MM.1S (cell line): ENCODE results near the gene DOK6.

ENCODE experiments used
- DNase-seq: peaks from one replicate; pipeline ENCODE4 v3.0.0-alpha.2; 2015
- H2AFZ ChIP-seq: fragments of 300-600 bp; sonication (generic); 2 replicates; pipeline ENCODE4 v1.6.0; 2016; ENCODE audit warnings: antibody characterized with exemption, low read length
- H3F3A ChIP-seq: fragments of 300-600 bp; sonication (generic); 2 replicates; pipeline ENCODE4 v1.6.1; 2016; ENCODE audit warnings: mild to moderate bottlenecking, antibody characterized with exemption, low read length, moderate library complexity, mixed read lengths; ENCODE audit not compliant: insufficient read depth
- H3K27ac ChIP-seq: fragments of 300-600 bp; sonication (generic); 2 replicates; pipeline ENCODE4 v1.5.1; 2016; ENCODE audit warnings: mild to moderate bottlenecking, low read length
- H3K27me3 ChIP-seq: fragments of 300-600 bp; sonication (generic); replicated peaks from 2 replicates; pipeline ENCODE4 v1.6.0; 2016; ENCODE audit warnings: low read length; ENCODE audit not compliant: insufficient read depth
- H3K36me3 ChIP-seq: fragments of 300-600 bp; sonication (generic); replicated peaks from 2 replicates; pipeline ENCODE4 v1.6.1; 2016; ENCODE audit warnings: mild to moderate bottlenecking, low read length, mixed read lengths; ENCODE audit not compliant: insufficient read depth
- H3K4me1 ChIP-seq: fragments of 300-600 bp; sonication (generic); 2 replicates; pipeline ENCODE4 v1.6.1; 2016; ENCODE audit warnings: low read length, mixed read lengths
- H3K4me2 ChIP-seq: fragments of 300-600 bp; sonication (generic); 2 replicates; pipeline ENCODE4 v1.6.0; 2016; ENCODE audit warnings: low read depth, low read length
- H3K4me3 ChIP-seq: fragments of 300-600 bp; sonication (generic); 2 replicates; pipeline ENCODE4 v1.5.1; 2016; ENCODE audit warnings: low read length, mixed read lengths
- H3K79me2 ChIP-seq: fragments of 300-600 bp; sonication (generic); 2 replicates; pipeline ENCODE4 v1.6.1; 2016; ENCODE audit warnings: mixed run types, low read length, mixed read lengths
- H3K9ac ChIP-seq: fragments of 300-600 bp; sonication (generic); 2 replicates; pipeline ENCODE4 v1.6.1; 2016; ENCODE audit warnings: low read length, mixed read lengths
- H3K9me2 ChIP-seq: fragments of 300-600 bp; sonication (generic); replicated peaks from 2 replicates; pipeline ENCODE4 v1.6.1; 2016; ENCODE audit warnings: mild to moderate bottlenecking, low read length, mixed read lengths; ENCODE audit not compliant: insufficient read depth
- H3K9me3 ChIP-seq: fragments of 300-600 bp; sonication (generic); replicated peaks from 2 replicates; pipeline ENCODE4 v1.6.1; 2016; ENCODE audit warnings: mild to moderate bottlenecking, low read length, mixed read lengths; ENCODE audit not compliant: insufficient read depth
- H4K20me1 ChIP-seq: fragments of 300-600 bp; sonication (generic); 2 replicates; pipeline ENCODE4 v1.6.1; 2016; ENCODE audit warnings: mild to moderate bottlenecking, low read length, moderate library complexity, mixed read lengths; ENCODE audit not compliant: insufficient read depth
- EZH2 ChIP-seq: fragments of 300-600 bp; sonication (generic); optimal IDR thresholded peaks from 2 replicates; pipeline ENCODE3; 2017; ENCODE audit warnings: low read depth, mild to moderate bottlenecking, antibody characterized with exemption, low read length, mixed read lengths
- EZH2phosphoT487 ChIP-seq: fragments of 300-600 bp; sonication (generic); IDR thresholded peaks from 2 replicates; pipeline ENCODE4 v1.6.1; 2018; ENCODE audit warnings: antibody characterized with exemption, low read length
- TF ChIP-seq, protein P1 (sequence below): fragments of 300-600 bp; sonication (generic); IDR thresholded peaks from 2 replicates; pipeline ENCODE4 v1.5.1; 2016; ENCODE audit warnings: antibody characterized with exemption, low read length, mixed read lengths

DOK6 gene

DNA sequence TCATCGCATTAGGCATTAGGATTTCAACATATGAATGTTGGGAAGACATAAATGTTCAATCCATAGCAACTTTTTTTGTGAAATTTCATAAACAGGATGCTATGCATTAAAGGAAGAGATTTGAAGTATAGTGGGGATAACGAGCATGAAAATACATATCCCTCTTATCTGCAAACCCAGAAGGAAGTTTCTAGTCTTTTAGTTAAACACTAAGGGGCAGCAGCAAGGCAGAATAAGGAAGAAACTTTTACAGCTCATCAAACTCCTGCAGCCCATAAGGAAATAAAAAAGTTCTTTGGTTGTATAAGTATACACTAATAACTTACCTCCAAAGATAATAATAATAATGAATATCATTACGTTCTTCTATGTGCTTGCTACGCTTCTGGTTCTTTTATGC lies 465.5 kb downstream of the DOK6 start:
- H3K4me2 ChIP-seq = no peak overlapping the region
- no peak overlapping the region for H3K4me3 ChIP-seq
- no peak for TF ChIP-seq EZH2phosphoT487
- TF ChIP-seq, protein P1, sequence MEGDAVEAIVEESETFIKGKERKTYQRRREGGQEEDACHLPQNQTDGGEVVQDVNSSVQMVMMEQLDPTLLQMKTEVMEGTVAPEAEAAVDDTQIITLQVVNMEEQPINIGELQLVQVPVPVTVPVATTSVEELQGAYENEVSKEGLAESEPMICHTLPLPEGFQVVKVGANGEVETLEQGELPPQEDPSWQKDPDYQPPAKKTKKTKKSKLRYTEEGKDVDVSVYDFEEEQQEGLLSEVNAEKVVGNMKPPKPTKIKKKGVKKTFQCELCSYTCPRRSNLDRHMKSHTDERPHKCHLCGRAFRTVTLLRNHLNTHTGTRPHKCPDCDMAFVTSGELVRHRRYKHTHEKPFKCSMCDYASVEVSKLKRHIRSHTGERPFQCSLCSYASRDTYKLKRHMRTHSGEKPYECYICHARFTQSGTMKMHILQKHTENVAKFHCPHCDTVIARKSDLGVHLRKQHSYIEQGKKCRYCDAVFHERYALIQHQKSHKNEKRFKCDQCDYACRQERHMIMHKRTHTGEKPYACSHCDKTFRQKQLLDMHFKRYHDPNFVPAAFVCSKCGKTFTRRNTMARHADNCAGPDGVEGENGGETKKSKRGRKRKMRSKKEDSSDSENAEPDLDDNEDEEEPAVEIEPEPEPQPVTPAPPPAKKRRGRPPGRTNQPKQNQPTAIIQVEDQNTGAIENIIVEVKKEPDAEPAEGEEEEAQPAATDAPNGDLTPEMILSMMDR = no peak
- TF ChIP-seq EZH2 = no peak
- H3F3A ChIP-seq = no peaks in the 10 kb centered on the region
- no peak overlapping the region for H3K9ac ChIP-seq
- H3K27ac ChIP-seq = no peak overlapping the region
- no peaks in the 10 kb centered on the region for H3K9me3 ChIP-seq
- no peaks in the 10 kb centered on the region for H4K20me1 ChIP-seq
- DNase-seq = no peak
- no peaks in the 10 kb centered on the region for H3K9me2 ChIP-seq
- no peaks in the 10 kb centered on the region for H3K27me3 ChIP-seq
- H3K36me3 ChIP-seq = no peaks in the 10 kb centered on the region
- H2AFZ ChIP-seq = no peak overlapping the region
- H3K4me1 ChIP-seq = no peaks in the 10 kb centered on the region
- H3K79me2 ChIP-seq = no peaks in the 10 kb centered on the region

DNA sequence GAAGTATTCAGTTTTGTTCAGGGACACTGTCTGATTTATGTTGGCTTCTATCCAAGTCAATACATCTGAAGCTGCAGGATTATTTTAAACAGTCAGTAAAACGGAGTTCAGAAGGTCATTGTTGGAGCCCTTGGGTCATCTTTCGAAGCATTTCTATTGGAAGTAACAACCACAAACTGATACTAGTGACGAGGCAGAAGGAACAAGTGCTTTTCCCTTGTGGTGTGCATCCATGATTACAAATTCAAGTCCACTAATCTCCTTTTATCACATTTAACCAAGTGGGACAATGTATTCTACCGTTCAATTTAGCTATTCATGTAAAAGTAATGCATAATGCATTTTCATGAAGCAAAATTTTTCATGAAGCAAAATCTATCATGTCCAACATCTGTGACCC lies 470.0 kb downstream of the DOK6 start:
- H2AFZ ChIP-seq = no peak overlapping the region
- TF ChIP-seq EZH2 (no peak), EZH2phosphoT487 (no peak)
- TF ChIP-seq, protein P1 = no peak
- no peak for DNase-seq
- H3K4me2 ChIP-seq = no peak overlapping the region
- no peaks in the 10 kb centered on the region for H3K27me3 ChIP-seq
- no peak overlapping the region for H3K9ac ChIP-seq
- no peaks in the 10 kb centered on the region for H3K4me1 ChIP-seq
- no peak overlapping the region for H3K27ac ChIP-seq
- H4K20me1 ChIP-seq = no peaks in the 10 kb centered on the region
- no peaks in the 10 kb centered on the region for H3F3A ChIP-seq
- H3K9me3 ChIP-seq = no peaks in the 10 kb centered on the region
- no peaks in the 10 kb centered on the region for H3K9me2 ChIP-seq
- H3K79me2 ChIP-seq = no peaks in the 10 kb centered on the region
- no peaks in the 10 kb centered on the region for H3K36me3 ChIP-seq
- H3K4me3 ChIP-seq = no peak overlapping the region

DNA sequence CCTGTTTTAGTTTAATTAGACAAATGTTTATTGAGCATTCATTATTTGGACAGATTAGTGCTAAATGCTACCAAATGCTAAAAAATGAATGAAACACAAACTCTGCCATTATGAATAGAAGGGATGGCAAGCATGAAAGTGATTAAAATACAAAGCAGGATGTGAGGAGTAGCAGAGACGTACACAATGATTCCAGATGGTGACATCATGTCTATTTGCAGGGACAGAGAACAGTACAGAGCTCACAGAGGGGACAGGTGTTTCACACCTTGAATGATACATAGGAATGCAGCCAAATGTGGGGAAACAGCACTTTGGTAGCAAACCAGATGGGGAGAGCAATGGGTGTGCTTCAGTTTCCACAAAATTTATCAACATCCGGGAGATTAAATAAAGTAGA lies 470.7 kb downstream of the DOK6 start:
- H3F3A ChIP-seq = no peaks in the 10 kb centered on the region
- H3K36me3 ChIP-seq = no peaks in the 10 kb centered on the region
- H4K20me1 ChIP-seq = no peaks in the 10 kb centered on the region
- H3K79me2 ChIP-seq = no peaks in the 10 kb centered on the region
- no peaks in the 10 kb centered on the region for H3K9me3 ChIP-seq
- H3K4me2 ChIP-seq = no peak overlapping the region
- no peaks in the 10 kb centered on the region for H3K9me2 ChIP-seq
- DNase-seq = no peak
- TF ChIP-seq EZH2 = no peak
- TF ChIP-seq, protein P1 = no peak
- no peak for TF ChIP-seq EZH2phosphoT487
- no peak overlapping the region for H3K4me3 ChIP-seq
- no peak overlapping the region for H3K9ac ChIP-seq
- H3K27ac ChIP-seq = no peak overlapping the region
- H3K4me1 ChIP-seq = no peaks in the 10 kb centered on the region
- no peak overlapping the region for H2AFZ ChIP-seq
- no peaks in the 10 kb centered on the region for H3K27me3 ChIP-seq
